ENCODE results near the gene CHSY1.

CHSY1 gene

GRCh38 chr15:101151288-101151687 lies 100.6 kb downstream of the CHSY1 start:
- Histone ChIP-seq H3K4me3 (ENCODE audit: insufficient read depth in 1 of 2, low read depth in 1 of 2, low read length in 2 of 2) (no peak overlapping the region), H2BK12ac (ENCODE audit: low read length in 2 of 2) (peak overlapping the region in 1 of 2 experiments; percentile 49), H3K23ac (ENCODE audit: low read length in 2 of 2) (no peak overlapping the region), H2BK120ac (ENCODE audit: low read depth, low read length) (no peak overlapping the region), H3K4me2 (ENCODE audit: low read length, poor library complexity, severe bottlenecking) (no peak overlapping the region), H3K79me1 (replicated peaks; ENCODE audit: low read length, poor library complexity, severe bottlenecking) (no peaks in the 10 kb centered on the region), H3K27ac (ENCODE audit: low read length, poor library complexity, severe bottlenecking) (no peak overlapping the region), H2AFZ (ENCODE audit: low read depth, low read length) (no peak overlapping the region), H3K4ac (ENCODE audit: low read depth in 1 of 2, low read length in 2 of 2) (no peak overlapping the region), H3K36me3 (ENCODE audit: control insufficient read depth in 1 of 2, insufficient read depth in 2 of 2, low read depth in 1 of 2, low read length in 2 of 2) (no peaks in the 10 kb centered on the region), H2BK5ac (ENCODE audit: low read depth, low read length, poor library complexity, severe bottlenecking) (no peak overlapping the region), H2AK5ac (ENCODE audit: low read length, severe bottlenecking) (no peak overlapping the region), H3K9ac (ENCODE audit: low read length) (no peak overlapping the region), H4K8ac (ENCODE audit: low read length) (no peak overlapping the region), H4K91ac (ENCODE audit: low read length) (no peak overlapping the region), H3K18ac (ENCODE audit: low read depth in 1 of 2, low read length in 2 of 2) (no peak overlapping the region), H3K4me1 (ENCODE audit: control insufficient read depth, insufficient read depth, low read depth, low read length) (peaks cover 20% of the 10 kb centered on the region), H3K27me3 (ENCODE audit: control insufficient read depth in 1 of 2, insufficient read depth in 1 of 2, low read length in 2 of 2) (no peaks in the 10 kb centered on the region), H2BK15ac (ENCODE audit: low read depth, poor library complexity, severe bottlenecking) (no peak overlapping the region), H3K14ac (ENCODE audit: low read length in 2 of 2) (no peak overlapping the region), H3K9me3 (ENCODE audit: control insufficient read depth, low read length) (no peaks in the 10 kb centered on the region)
- no peak for DNase-seq
- WGBS: 96% methylated on average over 8 of the region's 8 CpGs

DNA sequence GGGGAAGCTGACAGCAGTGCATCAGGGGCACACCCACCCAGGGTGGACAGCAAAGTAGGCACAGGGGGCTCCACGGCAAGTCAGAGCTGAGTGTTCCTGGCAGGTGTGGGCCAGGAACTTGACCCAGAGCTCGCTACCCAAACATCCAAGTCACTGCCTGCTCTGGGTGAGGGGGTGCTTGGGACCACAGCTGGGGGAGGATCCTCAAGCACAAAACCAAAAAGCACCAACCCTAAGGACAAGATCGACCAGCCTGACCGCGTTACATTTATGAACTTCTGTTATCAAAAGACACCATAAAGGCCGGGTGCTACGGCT lies 101.2 kb downstream of the CHSY1 start:
- peak overlapping the region in 1 of 2 experiments; percentile 36 for H3K23ac ChIP-seq (ENCODE audit: low read length in 2 of 2)
- no peak overlapping the region for H3K4me3 ChIP-seq (ENCODE audit: insufficient read depth in 1 of 2, low read depth in 1 of 2, low read length in 2 of 2)
- H3K9me3 ChIP-seq (ENCODE audit: control insufficient read depth, low read length): no peaks in the 10 kb centered on the region
- H2BK12ac ChIP-seq (ENCODE audit: low read length in 2 of 2): no peak overlapping the region
- no peaks in the 10 kb centered on the region for H3K79me1 ChIP-seq (replicated peaks; ENCODE audit: low read length, poor library complexity, severe bottlenecking)
- no peak overlapping the region for H2BK120ac ChIP-seq (ENCODE audit: low read depth, low read length)
- H2BK15ac ChIP-seq (ENCODE audit: low read depth, poor library complexity, severe bottlenecking): no peak overlapping the region
- no peak overlapping the region for H3K4me2 ChIP-seq (ENCODE audit: low read length, poor library complexity, severe bottlenecking)
- no peak overlapping the region for H3K14ac ChIP-seq (ENCODE audit: low read length in 2 of 2)
- 95% methylated on average over 7 of the region's 7 CpGs for WGBS
- peak overlapping the region in 1 of 2 experiments; percentile 37 for H3K18ac ChIP-seq (ENCODE audit: low read depth in 1 of 2, low read length in 2 of 2)
- H3K9ac ChIP-seq (ENCODE audit: low read length): no peak overlapping the region
- H3K4me1 ChIP-seq (ENCODE audit: control insufficient read depth, insufficient read depth, low read depth, low read length): peaks cover 20% of the 10 kb centered on the region
- no peak overlapping the region for H4K8ac ChIP-seq (ENCODE audit: low read length)
- no peak overlapping the region for H2AK5ac ChIP-seq (ENCODE audit: low read length, severe bottlenecking)
- H2BK5ac ChIP-seq (ENCODE audit: low read depth, low read length, poor library complexity, severe bottlenecking): no peak overlapping the region
- H3K4ac ChIP-seq (ENCODE audit: low read depth in 1 of 2, low read length in 2 of 2): no peak overlapping the region
- H3K27me3 ChIP-seq (ENCODE audit: control insufficient read depth in 1 of 2, insufficient read depth in 1 of 2, low read length in 2 of 2): no peaks in the 10 kb centered on the region
- no peaks in the 10 kb centered on the region for H3K36me3 ChIP-seq (ENCODE audit: control insufficient read depth in 1 of 2, insufficient read depth in 2 of 2, low read depth in 1 of 2, low read length in 2 of 2)
- no peak overlapping the region for H4K91ac ChIP-seq (ENCODE audit: low read length)
- DNase-seq: no peak
- H2AFZ ChIP-seq (ENCODE audit: low read depth, low read length): no peak overlapping the region
- no peak overlapping the region for H3K27ac ChIP-seq (ENCODE audit: low read length, poor library complexity, severe bottlenecking)

GRCh38 chr15:101149864-101150722 lies 101.8 kb downstream of the CHSY1 start:
- Histone ChIP-seq H2BK5ac (ENCODE audit: low read depth, low read length, poor library complexity, severe bottlenecking) (no peak overlapping the region), H3K18ac (ENCODE audit: low read depth in 1 of 2, low read length in 2 of 2) (peak overlapping the region in 1 of 2 experiments; percentile 37), H2BK120ac (ENCODE audit: low read depth, low read length) (no peak overlapping the region), H2BK15ac (ENCODE audit: low read depth, poor library complexity, severe bottlenecking) (no peak overlapping the region), H2AK5ac (ENCODE audit: low read length, severe bottlenecking) (no peak overlapping the region), H3K23ac (ENCODE audit: low read length in 2 of 2) (no peak overlapping the region), H3K4me2 (ENCODE audit: low read length, poor library complexity, severe bottlenecking) (no peak overlapping the region), H3K36me3 (ENCODE audit: control insufficient read depth in 1 of 2, insufficient read depth in 2 of 2, low read depth in 1 of 2, low read length in 2 of 2) (no peaks in the 10 kb centered on the region), H3K4ac (ENCODE audit: low read depth in 1 of 2, low read length in 2 of 2) (no peak overlapping the region), H3K27me3 (ENCODE audit: control insufficient read depth in 1 of 2, insufficient read depth in 1 of 2, low read length in 2 of 2) (no peaks in the 10 kb centered on the region), H3K9ac (ENCODE audit: low read length) (no peak overlapping the region), H3K4me3 (ENCODE audit: insufficient read depth in 1 of 2, low read depth in 1 of 2, low read length in 2 of 2) (no peak overlapping the region), H4K8ac (ENCODE audit: low read length) (no peak overlapping the region), H4K91ac (ENCODE audit: low read length) (no peak overlapping the region), H3K14ac (ENCODE audit: low read length in 2 of 2) (no peak overlapping the region), H3K4me1 (ENCODE audit: control insufficient read depth, insufficient read depth, low read depth, low read length) (peaks cover 20% of the 10 kb centered on the region), H2BK12ac (ENCODE audit: low read length in 2 of 2) (no peak overlapping the region), H3K27ac (ENCODE audit: low read length, poor library complexity, severe bottlenecking) (no peak overlapping the region), H3K79me1 (replicated peaks; ENCODE audit: low read length, poor library complexity, severe bottlenecking) (no peaks in the 10 kb centered on the region), H2AFZ (ENCODE audit: low read depth, low read length) (no peak overlapping the region), H3K9me3 (ENCODE audit: control insufficient read depth, low read length) (no peaks in the 10 kb centered on the region)
- DNase-seq: no peak
- WGBS: 92% methylated on average over 27 of the region's 27 CpGs

DNA sequence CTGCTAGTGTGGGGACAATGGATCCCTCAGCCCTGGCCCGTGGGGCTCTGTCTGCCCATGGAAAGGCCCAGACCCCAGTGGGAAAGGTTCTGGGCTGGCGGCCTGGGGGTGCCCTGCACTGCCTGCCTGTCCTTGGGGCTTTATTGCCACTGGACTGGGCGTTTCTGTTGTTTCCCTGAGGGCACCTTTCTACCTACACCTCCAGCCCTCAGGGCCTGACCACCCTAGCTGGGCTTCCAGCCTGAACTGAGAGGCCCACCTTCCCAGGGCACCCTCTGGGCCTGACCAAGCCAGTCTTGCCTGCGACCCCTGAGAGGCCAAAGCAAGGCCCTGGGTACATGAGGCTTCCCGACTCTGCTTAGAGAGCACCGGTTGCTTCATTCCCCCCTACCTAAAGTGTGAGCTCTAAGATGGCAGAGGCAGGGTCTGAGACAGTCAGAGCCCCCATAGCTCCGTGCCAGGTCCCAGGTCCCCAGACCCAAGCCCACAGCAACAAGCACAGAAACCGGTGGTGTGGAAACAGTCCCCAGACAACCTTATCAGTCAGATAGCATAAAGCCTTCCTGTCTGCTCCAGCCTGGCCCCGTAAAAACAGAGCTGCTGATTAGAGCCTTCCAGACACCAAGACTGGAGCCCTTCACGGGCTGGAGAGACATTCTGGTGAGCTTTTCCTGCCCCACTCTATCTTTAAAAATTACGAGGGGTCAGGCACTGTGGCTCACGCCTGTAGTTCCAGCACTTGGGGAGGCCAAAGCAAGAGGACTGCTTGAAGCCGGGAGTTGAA lies 102.8 kb downstream of the CHSY1 start:
- no peaks in the 10 kb centered on the region for H3K9me3 ChIP-seq (ENCODE audit: control insufficient read depth, low read length)
- peak overlapping the region; percentile 77 for H2BK120ac ChIP-seq (ENCODE audit: low read depth, low read length)
- H3K4me2 ChIP-seq (ENCODE audit: low read length, poor library complexity, severe bottlenecking): no peak overlapping the region
- no peak overlapping the region for H3K9ac ChIP-seq (ENCODE audit: low read length)
- no peak for DNase-seq
- H2AFZ ChIP-seq (ENCODE audit: low read depth, low read length): peak overlapping the region; percentile 60
- H4K91ac ChIP-seq (ENCODE audit: low read length): peak overlapping the region; percentile 92
- H3K36me3 ChIP-seq (ENCODE audit: control insufficient read depth in 1 of 2, insufficient read depth in 2 of 2, low read depth in 1 of 2, low read length in 2 of 2): no peaks in the 10 kb centered on the region
- peak overlapping the region in 1 of 2 experiments; percentile 58 for H3K14ac ChIP-seq (ENCODE audit: low read length in 2 of 2)
- H2BK15ac ChIP-seq (ENCODE audit: low read depth, poor library complexity, severe bottlenecking): peak overlapping the region; percentile 37
- H3K27ac ChIP-seq (ENCODE audit: low read length, poor library complexity, severe bottlenecking): no peak overlapping the region
- H3K18ac ChIP-seq (ENCODE audit: low read depth in 1 of 2, low read length in 2 of 2): peak overlapping the region; percentile 52 to 55
- no peaks in the 10 kb centered on the region for H3K27me3 ChIP-seq (ENCODE audit: control insufficient read depth in 1 of 2, insufficient read depth in 1 of 2, low read length in 2 of 2)
- no peak overlapping the region for H2BK5ac ChIP-seq (ENCODE audit: low read depth, low read length, poor library complexity, severe bottlenecking)
- H3K4ac ChIP-seq (ENCODE audit: low read depth in 1 of 2, low read length in 2 of 2): peak overlapping the region; percentile 76 to 88
- H2AK5ac ChIP-seq (ENCODE audit: low read length, severe bottlenecking): peak overlapping the region; percentile 77
- peaks cover 20% of the 10 kb centered on the region for H3K4me1 ChIP-seq (ENCODE audit: control insufficient read depth, insufficient read depth, low read depth, low read length)
- peak overlapping the region in 1 of 2 experiments; percentile 77 for H3K23ac ChIP-seq (ENCODE audit: low read length in 2 of 2)
- no peak overlapping the region for H3K4me3 ChIP-seq (ENCODE audit: insufficient read depth in 1 of 2, low read depth in 1 of 2, low read length in 2 of 2)
- H4K8ac ChIP-seq (ENCODE audit: low read length): peak overlapping the region; percentile 91
- peak overlapping the region; percentile 45 to 78 for H2BK12ac ChIP-seq (ENCODE audit: low read length in 2 of 2)
- WGBS: 56% methylated on average over 12 of the region's 13 CpGs
- no peaks in the 10 kb centered on the region for H3K79me1 ChIP-seq (replicated peaks; ENCODE audit: low read length, poor library complexity, severe bottlenecking)
